ENCODE data around the gene ZCWPW1.

DNA sequence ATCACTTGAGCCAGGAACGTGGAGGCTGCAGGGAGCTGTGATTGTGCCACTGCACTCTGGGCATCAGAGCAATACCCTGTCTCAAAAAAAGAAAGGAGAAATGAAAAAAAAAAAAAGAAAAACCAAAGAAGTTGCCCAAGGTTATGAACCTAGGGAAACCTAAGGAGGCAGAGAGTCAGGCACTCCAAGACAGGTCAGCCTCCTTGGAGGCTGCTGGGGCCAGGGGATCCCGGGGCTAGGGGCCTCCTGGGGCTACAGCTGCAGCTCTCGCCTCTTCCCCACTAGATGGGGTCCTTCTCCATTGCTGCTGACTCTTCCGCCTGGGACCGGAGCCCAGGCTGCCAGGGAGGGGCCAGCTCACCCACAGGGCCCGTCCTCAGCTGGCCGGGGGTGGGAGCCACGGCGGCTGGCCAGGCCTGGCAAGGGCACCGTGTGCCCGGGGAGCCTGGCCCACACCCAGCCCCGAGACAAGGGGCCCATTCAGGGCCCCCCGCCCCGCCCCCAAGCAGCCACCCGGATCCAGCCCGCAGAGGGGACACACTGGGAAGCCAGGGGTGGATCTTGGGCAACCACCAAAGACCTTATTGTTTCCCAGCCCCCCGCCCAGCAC, 37.3 kb upstream of the ZCWPW1 start:
- TF ChIP-seq, protein P1, sequence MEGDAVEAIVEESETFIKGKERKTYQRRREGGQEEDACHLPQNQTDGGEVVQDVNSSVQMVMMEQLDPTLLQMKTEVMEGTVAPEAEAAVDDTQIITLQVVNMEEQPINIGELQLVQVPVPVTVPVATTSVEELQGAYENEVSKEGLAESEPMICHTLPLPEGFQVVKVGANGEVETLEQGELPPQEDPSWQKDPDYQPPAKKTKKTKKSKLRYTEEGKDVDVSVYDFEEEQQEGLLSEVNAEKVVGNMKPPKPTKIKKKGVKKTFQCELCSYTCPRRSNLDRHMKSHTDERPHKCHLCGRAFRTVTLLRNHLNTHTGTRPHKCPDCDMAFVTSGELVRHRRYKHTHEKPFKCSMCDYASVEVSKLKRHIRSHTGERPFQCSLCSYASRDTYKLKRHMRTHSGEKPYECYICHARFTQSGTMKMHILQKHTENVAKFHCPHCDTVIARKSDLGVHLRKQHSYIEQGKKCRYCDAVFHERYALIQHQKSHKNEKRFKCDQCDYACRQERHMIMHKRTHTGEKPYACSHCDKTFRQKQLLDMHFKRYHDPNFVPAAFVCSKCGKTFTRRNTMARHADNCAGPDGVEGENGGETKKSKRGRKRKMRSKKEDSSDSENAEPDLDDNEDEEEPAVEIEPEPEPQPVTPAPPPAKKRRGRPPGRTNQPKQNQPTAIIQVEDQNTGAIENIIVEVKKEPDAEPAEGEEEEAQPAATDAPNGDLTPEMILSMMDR (conservative IDR thresholded peaks at IDR 0.05), result no peak
- no peak for TF ChIP-seq EZH2 (IDR thresholded peaks at IDR 0.05; ENCODE audit: low read depth)
